Measurements from ENCODE around the gene BCO1.

- no peak for TF ChIP-seq EZH2 (IDR thresholded peaks at IDR 0.05)
- no peak for TF ChIP-seq POLR2AphosphoS5 (IDR thresholded peaks at IDR 0.05; ENCODE audit: borderline replicate concordance, low read depth, low read length)
- no peak for TF ChIP-seq FOXP2 (optimal IDR thresholded peaks at IDR 0.05; ENCODE audit: control extremely low read depth, extremely low read length, insufficient read depth)
Measured at GRCh38 chr16:81261049-81261648, 22.7 kb downstream of the BCO1 start.

Measured in SK-N-MC (cell line).